Measurements from ENCODE around the gene FAM83G. TPM values are rescaled to one million over a fixed set of nuclear protein-coding genes. Genes with fewer than 3 reads are reported as not detected.

Gene FAM83G
- total RNA-seq, 1 donor from 2014 or later: 5.8 TPM

DNA sequence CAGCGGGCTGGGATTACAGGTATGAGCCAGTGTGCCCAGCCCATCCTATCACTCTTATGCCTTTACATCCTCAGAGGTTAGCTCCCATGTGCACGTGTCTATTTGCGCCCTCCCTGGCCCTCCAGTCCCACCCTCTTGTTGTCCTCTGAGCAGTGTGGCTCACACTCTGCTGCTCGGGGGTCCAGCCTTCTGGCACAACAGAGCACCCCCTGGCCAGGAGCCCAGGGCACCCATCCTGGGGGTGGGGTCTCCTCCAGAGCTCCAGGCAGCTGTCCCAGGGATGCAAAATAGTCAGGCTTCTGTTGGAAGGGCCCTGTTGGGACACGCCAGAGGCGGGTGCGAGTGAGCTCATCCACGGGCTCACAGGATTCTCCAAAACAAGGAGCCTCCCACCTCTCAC is 11.7 kb upstream of the FAM83G start:
- TF ChIP-seq, protein P1, sequence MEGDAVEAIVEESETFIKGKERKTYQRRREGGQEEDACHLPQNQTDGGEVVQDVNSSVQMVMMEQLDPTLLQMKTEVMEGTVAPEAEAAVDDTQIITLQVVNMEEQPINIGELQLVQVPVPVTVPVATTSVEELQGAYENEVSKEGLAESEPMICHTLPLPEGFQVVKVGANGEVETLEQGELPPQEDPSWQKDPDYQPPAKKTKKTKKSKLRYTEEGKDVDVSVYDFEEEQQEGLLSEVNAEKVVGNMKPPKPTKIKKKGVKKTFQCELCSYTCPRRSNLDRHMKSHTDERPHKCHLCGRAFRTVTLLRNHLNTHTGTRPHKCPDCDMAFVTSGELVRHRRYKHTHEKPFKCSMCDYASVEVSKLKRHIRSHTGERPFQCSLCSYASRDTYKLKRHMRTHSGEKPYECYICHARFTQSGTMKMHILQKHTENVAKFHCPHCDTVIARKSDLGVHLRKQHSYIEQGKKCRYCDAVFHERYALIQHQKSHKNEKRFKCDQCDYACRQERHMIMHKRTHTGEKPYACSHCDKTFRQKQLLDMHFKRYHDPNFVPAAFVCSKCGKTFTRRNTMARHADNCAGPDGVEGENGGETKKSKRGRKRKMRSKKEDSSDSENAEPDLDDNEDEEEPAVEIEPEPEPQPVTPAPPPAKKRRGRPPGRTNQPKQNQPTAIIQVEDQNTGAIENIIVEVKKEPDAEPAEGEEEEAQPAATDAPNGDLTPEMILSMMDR (IDR thresholded peaks at IDR 0.05): no peak

DNA sequence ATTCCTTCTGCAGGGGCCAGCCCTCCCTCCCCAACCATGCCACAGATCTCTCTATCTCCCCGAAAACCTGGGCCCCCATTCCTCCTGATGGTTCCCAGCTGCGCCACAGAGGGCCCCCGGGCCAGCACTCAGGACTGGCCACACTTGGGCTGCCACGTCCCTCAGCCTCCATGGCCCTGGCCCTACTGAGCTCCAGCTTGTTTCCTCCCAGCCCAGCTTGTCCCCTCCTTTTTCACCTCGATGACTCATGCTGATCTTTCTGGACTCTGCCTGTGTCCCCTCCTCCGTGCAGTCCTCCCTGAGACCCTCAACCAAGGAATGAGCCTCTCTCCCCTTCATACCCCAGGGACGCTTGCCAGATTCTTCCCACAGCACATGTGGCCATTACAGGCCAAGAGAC is 10.9 kb upstream of the FAM83G start:
- ATAC-seq: no peak
- H3K27ac ChIP-seq: no peak overlapping the region
- no peaks in the 10 kb centered on the region for H3K27me3 ChIP-seq (ENCODE audit: low read depth)
- intact Hi-C loops (cut with DNase I): no loop called here
- no peak overlapping the region for H3K4me3 ChIP-seq
- peak; percentile 20 for DNase-seq
- no peaks in the 10 kb centered on the region for H3K4me1 ChIP-seq
- H3K36me3 ChIP-seq: no peaks in the 10 kb centered on the region
- TF ChIP-seq, protein P1 (IDR thresholded peaks at IDR 0.05): no peak
- H3K9me3 ChIP-seq: no peaks in the 10 kb centered on the region

More for the DNA sequence above, 11.7 kb upstream of the FAM83G start:
- Histone ChIP-seq H3K4me3 (no peak overlapping the region), H3K9me3 (no peaks in the 10 kb centered on the region), H3K27me3 (ENCODE audit: low read depth) (no peaks in the 10 kb centered on the region), H3K4me1 (no peaks in the 10 kb centered on the region), H3K36me3 (no peaks in the 10 kb centered on the region), H3K27ac (no peak overlapping the region)
- DNase-seq (no peak), ATAC-seq (no peak)
- intact Hi-C loops (cut with DNase I): no loop called here

DNA sequence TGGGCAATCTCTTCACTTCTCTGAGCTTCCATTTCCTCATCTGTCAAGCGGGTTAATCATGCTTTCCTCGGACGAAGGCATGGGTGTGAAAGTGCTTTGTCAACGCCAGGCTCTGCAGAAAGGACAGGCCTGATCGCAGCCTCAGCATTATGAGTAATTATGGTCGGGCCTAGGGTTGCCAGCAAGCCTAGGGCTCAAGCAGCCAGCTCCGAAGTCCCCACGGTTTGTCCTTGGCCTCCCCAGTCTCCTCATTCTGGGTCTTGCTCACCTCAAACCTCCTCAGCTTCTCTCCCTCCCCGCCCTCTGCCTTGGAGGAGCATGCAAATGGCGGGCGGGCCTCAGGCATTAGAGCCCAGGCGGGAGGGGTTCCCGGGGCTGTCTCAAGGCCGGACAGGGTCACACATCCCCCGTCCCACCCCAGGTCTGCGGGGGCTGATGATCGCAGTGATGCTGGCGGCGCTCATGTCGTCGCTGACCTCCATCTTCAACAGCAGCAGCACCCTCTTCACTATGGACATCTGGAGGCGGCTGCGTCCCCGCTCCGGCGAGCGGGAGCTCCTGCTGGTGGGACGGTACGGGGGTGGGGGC is 10.2 kb upstream of the FAM83G start:
- DNase-seq: peak; percentile 38
- Histone ChIP-seq H3K27ac (no peak overlapping the region), H3K4me1 (no peaks in the 10 kb centered on the region), H3K36me3 (no peaks in the 10 kb centered on the region), H3K27me3 (ENCODE audit: low read depth) (no peaks in the 10 kb centered on the region), H3K4me3 (no peak overlapping the region), H3K9me3 (no peaks in the 10 kb centered on the region)
- intact Hi-C loops (cut with DNase I): no loop called here
- no peak for ATAC-seq
- TF ChIP-seq, protein P1 (IDR thresholded peaks at IDR 0.05): no peak

DNA sequence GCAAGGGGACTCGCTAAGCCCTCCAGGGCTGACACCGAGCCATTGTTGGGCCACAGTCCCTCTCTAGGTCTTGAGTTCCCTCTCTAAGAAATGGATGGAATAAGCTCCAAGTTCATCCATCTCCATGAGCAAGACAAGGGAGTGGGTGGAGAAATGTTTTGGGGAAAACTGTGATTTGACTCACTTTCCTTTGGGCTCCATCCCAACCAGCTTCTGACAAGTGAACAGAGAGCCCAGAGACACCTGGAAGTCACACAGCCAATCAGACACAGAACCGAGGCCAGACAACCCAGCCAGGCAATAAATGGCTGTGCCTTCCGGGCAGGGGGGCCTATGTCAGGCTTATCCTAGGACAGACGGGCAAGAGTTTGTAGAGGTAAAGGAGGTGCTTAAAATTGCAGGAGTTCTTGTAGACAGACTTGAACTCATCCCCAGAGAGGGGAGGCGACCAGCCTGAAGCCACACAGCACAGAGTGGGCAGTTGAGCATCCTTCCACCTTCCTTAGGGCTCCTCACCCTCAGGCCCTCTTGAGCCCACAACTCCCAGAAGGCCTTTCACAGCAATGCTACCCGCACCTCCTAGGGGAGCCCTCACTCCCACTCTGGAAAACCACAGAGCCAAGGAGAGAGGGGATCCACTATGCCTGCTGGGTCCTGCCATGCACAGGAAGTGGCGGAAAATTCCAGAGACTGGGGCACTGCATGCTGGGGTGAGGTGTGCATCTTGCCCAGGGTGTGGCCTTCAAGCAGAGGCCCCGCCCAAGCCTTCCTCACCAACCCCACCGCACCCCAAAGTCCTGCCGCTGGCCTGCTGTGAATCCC is 9.5 kb upstream of the FAM83G start:
- Histone ChIP-seq H3K27ac (no peak overlapping the region), H3K9me3 (no peaks in the 10 kb centered on the region), H3K4me3 (no peak overlapping the region), H3K36me3 (no peaks in the 10 kb centered on the region), H3K27me3 (ENCODE audit: low read depth) (no peaks in the 10 kb centered on the region), H3K4me1 (no peaks in the 10 kb centered on the region)
- DNase-seq (peak; percentile 21), ATAC-seq (no peak)
- intact Hi-C loops (cut with DNase I): no loop called here
- TF ChIP-seq, protein P1 (IDR thresholded peaks at IDR 0.05): no peak

DNA sequence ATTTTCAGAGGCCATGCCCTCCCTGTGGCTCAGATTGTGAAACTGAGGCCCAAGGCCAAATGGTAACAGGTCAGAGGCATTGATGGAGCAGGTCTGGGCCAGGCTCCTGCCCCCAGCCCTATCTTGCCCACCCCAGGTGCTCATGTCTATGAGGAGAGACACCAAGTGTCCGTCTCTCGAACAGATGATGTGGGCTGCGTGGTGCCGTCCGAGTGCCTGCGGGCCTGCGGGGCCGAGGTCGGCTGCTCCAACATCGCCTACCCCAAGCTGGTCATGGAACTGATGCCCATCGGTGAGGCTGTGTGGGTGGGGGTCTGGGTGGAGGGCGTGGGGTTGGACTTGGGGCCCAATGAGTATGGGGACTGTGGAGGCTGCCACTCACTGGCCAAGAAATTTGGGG is 8.7 kb upstream of the FAM83G start:
- no peaks in the 10 kb centered on the region for H3K36me3 ChIP-seq
- ATAC-seq: no peak
- H3K27me3 ChIP-seq (ENCODE audit: low read depth): no peaks in the 10 kb centered on the region
- no peaks in the 10 kb centered on the region for H3K9me3 ChIP-seq
- H3K27ac ChIP-seq: no peak overlapping the region
- H3K4me3 ChIP-seq: no peak overlapping the region
- TF ChIP-seq, protein P1 (IDR thresholded peaks at IDR 0.05): no peak
- H3K4me1 ChIP-seq: no peaks in the 10 kb centered on the region
- DNase-seq: peak; percentile 36
- intact Hi-C loops (cut with DNase I): no loop called here

All from lower lobe of right lung (tissue), 2 donors.